HG03571 (cell line): ENCODE data around the gene GPR158.
"Not testable (repeated sequence)": the region's sequence is repeated elsewhere in the genome, so short reads cannot be mapped to it uniquely, and the experiment has no call there.

Source experiments
- ATAC-seq: cut with Tn5 transposase; IDR thresholded peaks from one replicate; pipeline ENCODE4 v1.9.1; 2021; ENCODE audit not compliant: unreplicated experiment

GPR158 gene

DNA sequence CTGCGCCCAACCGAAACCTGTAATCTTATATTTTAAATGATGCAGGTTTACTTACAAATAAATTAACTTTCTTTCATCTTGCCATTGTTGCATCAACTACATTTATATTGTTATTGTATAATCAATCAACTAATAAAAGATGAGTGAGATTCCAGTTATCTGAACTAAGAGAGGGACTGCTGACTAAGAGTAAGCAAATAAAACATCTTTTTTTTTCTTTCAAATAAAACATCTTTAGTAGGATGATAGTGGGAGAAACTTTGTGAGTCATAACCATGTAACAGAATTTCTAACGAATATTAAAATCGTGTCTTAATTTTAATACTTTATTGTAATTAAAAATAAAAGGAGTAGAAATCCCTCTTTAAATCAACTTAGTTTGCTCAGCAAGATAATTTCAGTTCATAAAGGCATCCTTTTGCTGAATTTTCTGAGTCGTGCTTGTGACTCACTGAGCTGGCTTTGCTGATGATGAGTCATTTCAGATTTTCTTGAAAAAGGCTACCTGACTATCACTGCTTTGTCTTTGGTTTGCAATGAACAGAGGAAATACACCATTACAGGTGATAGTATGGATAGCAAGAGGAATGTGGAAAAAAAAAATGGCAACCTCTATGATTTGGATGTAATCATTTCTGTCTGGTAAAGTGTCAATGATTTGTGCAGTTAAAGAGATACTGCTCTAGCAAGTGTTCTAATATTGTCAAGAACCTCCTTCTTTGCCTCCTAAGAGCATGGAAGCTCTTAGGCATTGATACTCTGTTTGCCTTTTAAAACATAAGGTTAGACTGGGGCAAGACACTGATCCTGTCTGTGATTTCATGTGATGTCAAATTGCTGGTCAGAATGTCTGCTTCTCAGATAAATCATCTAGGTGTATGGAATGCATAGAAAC, 119.5 kb downstream of the GPR158 start:
- ATAC-seq, result no peak

DNA sequence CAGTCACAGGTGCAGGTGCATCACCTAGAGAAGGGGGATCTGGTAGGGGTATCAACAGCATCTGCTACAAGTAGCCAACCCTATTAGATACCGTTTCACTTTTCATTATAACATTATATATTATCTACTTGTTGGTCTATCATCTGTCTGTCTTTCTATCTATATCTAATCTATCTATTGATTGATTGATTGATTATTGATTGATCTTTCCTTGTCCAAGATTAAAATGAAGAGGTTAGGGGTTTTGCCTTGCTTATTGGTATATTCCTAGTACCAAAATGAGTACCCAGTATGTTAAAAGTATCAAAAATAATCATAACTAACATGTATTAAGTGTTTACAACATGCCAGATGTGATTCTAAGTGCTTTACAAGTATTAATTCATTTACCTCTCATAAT, 121.5 kb downstream of the GPR158 start:
- no peak for ATAC-seq

DNA sequence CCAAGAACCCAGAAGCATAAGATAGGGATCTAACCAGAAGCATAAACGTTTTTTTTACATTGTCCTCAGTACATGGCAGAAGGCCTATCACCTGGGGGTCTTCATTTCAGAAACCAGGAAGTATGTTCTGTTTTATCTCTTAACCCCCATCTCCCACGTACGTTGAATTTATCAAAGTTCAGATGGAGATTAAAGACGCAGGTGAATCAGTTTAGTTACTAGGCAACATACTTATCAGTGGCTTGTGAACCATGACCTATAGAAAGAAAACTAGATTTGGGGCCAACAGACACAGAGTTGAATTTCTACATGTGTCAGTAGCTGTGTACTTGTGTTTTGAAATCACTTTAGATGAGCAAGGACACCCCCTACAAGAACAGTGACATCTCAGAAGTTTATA, 122.7 kb downstream of the GPR158 start:
- no peak for ATAC-seq

DNA sequence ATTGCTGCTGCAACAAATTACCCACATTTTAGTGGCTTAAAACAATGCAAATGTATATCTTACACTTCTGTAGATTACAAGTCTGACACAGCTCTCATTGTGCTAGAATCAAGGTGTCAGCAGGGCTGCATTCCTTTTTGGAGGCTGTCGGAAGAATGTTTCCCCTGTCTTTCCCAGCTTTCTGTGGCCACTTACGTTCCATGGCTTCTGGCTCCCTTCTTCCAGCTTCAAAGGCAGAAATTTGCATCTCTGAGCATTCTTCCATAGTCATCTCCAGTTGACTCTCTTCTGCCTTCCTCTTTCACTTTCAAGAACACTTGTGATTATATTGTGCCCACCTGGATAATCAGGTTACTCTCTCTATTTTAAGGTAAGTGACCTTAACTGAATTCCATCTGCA, 125.3 kb downstream of the GPR158 start:
- no peak for ATAC-seq

DNA sequence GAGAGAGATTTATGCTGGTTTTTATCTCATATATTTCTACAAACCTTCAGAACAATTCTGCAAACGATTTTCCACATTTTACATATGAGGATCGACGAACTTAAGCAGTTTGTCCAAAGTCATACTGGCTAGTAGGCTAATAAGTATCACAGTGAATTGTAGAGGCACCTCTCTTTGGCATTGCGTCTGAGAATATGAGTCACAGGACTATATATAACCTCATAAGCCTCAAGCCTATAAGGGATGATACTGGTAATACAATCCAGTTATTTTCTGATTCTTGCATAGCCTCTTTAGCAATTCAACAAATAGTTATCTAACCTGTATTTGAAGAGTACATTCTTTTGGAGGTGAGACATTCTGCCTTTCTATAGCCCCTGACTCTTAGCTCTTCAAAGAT, 129.8 kb downstream of the GPR158 start:
- ATAC-seq, result no peak

DNA sequence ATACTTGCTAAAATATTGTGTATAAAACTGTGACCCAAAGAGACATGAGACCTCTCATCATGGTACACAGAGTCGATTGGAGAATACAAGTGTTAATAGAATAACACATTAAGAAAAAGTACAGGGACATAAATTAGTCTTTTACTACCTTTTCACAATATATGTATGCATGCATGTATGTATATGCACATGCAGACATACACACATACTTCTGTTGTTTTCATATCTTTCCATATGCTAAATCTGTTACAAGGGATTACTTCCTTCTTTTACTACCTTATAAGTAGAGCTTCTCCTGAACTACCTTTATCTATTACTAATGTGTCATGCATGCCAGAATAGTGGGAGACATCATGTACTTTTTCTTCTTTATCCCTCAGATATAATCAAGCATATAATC, 131.6 kb downstream of the GPR158 start:
- ATAC-seq, result no peak

DNA sequence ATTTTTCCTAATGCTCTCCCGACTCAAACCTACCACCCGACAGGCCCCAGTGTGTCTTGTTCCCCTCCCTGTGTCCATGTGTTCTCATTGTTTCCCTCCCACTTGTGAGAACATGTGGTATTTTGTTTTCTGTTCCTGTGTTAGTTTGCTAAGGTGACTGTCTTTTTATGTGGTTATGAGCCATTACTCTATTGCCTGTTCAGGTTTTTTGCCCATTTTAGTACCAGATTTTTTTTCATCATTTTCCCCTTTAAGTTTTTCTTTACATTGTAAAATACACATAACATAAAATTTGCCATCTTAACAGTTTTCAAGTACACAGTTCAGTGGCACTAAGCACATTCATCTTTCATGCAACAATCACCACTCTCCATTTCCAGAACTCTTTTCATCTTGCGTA, 133.5 kb downstream of the GPR158 start:
- no peak for ATAC-seq

DNA sequence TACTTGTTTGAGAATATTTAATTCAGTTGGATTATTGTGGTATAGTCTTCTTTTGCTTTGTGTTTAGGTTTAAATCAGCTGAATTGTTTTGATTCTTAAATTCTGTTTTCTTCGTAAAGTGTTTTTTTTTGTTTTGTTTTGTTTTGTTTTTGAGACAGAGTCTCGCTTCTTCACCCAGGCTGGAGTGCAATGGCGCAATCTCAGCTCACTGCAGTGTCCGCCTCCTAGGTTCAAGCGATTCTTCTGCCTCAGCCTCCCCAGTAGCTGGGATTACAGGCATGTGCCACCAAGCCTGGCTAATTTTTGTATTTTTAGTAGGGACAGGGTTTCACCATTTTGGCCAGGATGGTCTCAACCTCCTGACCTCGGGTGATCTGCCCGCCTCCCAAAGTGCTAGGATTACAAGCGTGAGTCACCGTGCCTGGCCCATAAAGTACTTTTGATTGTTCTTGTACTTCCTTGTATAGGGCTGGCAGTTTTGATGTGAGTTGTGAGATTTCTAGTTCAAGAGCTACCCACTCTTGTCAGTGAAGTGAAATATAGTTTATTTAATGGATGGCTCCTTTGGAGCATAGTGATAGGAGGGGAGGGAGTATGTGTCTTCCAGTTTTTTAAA, 142.9 kb downstream of the GPR158 start:
- not testable (repeated sequence) for ATAC-seq

DNA sequence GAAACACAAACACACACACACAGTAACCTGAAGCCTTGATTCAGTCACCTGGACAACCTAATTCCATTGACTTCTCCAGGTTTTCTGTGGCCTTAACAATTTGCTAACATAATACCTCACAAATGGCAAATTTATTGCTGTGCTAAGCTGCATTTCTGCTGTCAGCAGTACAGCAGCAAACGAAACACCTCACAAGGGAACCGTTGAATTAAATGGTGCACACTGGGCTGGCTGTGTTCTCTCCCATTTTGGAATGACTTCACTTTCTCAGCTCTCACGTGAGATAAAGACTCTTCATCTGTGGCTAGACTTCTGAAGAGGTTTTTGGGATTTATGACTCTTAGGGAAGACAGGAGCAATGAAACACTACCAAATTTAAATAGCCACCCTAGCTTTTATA, 152.5 kb downstream of the GPR158 start:
- no peak for ATAC-seq

DNA sequence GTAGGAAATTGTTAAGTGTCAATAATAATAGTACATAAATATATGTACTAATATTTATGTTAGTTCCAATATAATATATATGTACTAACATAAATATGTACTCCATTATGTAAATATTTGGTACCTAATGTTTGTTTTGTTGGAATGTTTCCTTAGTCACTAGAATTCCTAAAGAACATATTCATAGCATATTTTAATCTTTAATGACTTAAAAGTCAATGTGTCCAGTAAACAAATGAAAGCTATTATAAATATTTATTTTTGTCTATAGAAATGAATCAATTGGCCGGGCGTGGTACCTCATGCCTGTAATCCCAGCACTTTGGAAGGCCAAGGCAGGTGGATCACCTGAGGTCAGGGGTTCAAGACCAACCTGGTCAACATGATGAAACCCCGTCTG, 153.6 kb downstream of the GPR158 start:
- ATAC-seq, result no peak

DNA sequence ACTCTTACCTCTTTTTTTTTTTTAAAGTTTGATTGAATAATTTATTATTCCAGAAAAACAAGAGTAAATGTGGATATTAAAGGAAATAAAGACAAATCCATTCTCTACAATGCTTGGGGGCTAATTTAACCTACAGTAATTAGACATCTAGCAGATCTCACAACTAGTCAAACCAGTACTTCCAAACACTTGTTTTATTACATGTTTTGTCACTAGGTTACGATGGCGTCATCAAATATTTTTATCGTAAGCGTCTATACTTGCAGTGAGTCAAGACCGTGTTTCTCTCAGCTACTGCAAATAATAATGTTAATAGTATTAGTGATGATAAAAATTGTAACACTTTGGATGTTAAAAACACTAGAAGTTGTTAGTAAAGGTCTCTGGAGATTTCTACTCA, 154.8 kb downstream of the GPR158 start:
- ATAC-seq, result not testable (repeated sequence)

DNA sequence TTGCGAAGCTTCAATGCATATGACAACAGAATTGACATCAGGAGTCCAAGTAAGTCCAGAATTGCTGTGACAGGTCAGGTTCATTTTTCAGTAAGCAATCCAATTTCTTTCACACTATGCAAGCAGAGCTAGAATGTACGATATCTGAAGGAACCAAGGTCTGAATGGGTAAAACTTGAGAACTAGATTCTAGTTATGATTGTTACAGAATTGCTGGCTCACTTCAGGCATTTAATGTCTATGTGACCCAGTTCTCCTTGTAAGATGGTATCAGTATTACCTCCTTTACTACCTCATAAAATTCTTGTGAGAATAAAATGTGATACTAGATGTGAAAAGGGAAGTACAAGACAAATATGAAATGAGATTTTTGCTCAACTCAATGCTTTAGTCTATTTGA, 159.6 kb downstream of the GPR158 start:
- no peak for ATAC-seq

DNA sequence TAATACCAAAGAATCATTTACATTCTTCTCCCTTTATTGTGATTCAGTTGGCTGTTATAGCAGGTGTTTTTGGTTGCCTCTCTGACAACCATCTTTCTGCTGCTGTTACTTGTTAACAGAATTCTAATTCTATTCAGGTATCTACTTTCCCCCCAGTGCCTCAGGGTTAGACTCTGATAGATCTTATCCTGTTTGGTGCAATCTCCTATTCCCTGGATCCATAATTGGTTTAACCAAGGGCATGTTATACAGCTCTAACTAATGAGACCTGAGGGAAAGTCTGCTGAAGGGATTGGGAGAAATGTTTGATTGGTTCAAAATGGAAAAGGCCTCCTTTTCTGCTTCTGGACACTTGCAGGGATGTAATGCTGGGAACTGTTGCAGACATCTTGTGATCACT, 161.5 kb downstream of the GPR158 start:
- ATAC-seq, result no peak

DNA sequence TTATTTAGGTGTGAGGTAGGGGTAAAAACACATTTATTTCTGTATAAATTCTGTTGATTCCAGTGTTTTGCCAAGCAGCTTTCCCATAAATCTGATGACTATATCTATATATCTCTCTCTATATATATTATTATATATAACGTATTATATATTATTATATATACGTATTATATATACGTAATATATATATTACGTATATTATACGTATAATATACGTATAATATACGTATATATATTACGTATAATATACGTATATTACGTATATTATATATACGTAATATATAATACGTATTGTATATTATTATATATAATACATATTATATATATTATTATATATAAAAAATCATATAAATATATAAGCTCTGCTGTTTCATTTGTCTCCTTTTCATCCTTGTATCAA, 163.5 kb downstream of the GPR158 start:
- no peak for ATAC-seq

DNA sequence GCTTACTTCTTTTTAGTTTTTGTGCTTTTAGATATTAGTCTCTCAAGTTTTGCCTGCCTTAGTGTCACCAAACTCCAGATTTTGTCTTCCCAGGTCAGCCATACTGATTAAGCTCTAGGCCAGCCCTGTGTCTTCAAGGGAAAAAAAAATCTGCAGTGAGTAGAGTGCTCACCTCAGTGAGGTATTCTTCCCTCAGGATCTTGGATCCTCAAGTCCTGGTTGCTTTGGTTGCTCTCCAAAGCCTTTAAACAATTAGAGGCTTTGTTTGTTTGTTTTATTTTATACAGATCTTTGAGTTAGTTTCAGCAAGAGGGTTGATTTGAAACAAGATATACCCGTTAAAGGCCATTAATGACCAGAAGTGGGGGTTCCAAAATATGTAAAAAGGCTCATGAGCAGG, 165.2 kb downstream of the GPR158 start:
- no peak for ATAC-seq

DNA sequence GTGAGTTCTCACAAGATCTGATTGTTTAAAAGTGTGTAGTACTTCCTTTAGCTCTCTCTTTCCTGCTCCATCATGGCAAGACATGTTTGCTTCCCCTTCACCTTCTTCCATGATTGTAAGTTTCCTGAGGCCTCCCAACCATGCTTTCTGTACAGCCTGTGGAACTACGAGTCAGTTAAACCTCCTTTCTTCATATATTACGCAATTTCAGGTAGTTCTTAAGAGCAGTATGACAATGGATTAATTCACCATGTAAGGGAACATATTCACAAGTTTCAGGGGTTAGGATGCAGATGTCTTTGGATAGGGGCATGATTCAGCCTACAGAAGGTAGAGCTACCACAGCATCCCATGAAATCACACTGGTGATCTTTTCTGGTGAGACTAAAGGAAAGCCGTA, 174.7 kb downstream of the GPR158 start:
- no peak for ATAC-seq

DNA sequence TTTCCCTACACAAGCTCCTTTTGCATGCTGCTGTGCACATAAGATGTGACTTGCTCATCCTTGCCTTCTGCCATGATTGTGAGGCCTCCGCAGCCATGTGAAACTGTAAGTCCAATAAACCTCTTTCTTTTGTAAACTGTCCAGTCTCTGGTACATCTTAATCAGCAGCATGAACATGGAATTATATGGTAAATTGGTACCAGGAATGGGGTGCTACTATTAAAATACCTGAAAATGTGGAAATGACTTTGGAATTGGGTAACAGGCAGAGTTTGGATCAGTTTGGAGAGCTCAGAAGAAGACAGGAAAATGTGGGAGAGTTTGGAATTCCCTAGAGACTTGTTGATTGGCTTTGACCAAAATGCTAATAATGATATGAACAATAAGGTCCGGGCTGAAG, 181.8 kb downstream of the GPR158 start:
- ATAC-seq, result no peak

DNA sequence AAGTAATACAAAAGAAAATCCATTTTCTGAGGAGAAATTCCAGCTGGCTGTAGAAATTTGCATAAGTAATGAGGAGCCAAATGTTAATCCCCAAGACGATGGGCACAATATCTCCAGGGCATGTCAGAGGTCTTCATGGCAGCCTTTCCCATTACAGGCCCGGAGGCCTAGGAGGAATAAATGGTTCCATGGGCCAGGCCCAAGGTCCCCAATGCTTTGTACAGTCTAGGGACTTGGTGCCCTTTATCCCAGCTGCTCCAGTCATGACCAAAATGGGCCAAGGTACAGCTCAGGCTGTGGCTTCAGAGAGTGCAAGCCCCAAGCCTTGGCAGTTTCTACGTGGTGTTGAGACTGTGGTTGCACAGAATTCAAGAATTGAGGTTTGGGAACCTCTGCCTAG, 182.5 kb downstream of the GPR158 start:
- no peak for ATAC-seq

DNA sequence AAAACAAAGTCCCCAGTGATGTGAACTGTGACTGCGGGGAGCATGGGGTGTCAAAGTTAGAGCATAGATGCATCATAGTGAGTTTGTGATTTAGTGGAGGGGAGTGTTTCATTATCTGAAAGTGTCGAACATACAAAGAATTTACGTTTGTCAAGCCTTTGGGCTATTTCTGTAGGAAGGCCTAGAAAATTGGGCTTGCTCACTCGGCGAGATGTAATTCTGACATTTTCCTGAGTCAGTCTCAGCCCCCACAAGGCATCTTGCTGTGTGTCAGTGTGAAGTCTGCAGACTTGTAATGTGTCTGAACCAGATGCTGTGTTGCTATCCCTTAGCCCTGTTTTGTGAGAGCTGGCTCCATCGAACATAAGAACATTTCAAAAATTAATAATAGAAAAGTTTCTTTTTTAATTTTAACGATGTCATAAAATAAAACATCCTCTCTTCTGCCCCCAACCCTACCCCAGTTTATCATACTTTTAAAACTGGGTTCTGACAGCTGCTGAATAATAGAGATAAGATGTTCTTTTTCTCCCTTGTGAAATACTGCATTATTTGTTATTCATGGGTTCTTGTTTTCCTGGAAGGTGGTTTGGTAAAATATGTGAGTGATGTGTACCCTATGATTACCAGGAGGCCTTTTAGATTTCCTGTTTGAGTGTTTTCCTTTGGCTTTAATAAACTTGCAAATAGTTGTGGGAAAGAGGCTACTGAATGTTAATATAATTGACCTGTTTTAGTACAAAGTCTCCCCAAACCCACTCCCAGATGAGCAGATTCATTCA, 207.4 kb downstream of the GPR158 start:
- no peak for ATAC-seq

DNA sequence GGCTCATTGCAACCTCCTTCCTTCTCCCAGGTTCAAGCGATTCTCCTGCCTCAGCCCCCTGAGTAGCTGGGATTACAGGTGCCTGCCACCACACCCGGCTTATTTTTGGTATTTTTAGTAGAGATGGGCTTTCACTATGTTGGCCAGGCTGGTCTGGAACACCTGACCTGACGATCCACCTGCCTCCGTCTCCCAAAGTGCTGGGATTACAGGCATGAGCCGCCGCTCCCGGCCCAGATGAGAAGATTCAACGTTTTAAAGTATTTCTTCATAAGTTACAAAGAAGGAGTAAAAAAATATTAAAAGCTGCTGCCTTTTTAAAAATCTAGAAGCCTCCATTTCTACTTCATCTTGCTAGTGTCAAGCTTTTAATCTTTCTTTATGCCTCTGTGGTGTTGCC, 208.1 kb downstream of the GPR158 start:
- ATAC-seq, result not testable (repeated sequence)

DNA sequence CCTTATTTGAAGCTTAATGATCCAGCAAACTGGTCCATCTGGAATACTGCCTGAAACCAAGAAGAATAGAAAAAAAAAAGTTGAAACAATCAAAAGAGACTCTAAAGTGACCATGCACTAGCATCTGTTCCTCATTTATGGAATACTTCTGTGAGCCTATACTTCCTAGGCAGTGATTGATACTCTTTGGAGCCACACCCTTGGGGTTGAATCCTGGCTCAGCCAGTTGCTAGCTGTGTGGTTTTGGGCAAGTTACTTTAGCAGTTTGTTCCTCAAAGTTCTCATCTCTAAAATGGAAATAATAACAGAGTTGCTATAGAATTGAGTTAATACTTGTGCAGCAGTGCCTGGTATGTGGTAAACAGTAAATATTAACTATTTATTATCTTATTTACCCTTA, 208.9 kb downstream of the GPR158 start:
- ATAC-seq, result no peak

DNA sequence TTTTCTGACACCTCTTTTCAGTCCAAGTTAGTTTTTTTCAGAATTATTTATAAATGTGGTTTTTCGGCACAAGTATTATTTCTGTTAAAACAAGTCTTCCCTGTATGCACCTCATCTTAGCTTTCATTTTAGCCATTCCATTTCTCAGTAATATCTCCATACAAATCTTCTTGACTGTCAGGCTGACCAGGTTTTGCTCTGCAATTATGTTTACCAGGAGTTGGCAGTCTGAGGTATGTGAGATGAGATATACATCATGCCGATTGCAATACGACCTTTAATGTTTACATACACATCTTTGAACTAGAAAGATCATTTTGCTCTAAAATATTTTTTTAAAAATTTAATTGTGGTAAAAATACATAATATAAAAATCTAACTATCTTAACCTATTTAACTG, 209.8 kb downstream of the GPR158 start:
- ATAC-seq, result no peak
